GM13976 (cell line): Measurements from ENCODE around the gene HUNK.
"Not testable (repeated sequence)": the region's sequence is repeated elsewhere in the genome, so short reads cannot be mapped to it uniquely, and the experiment has no call there.

Experiments
- DNase-seq: peaks from one replicate; pipeline ENCODE4 v3.0.0; 2012; ENCODE audit warnings: low spot score
- in situ Hi-C: fragments of 300-500 bp; cut with MboI; formaldehyde crosslinking; loops from one replicate; pipeline ENCODE4 v1.12.0; 2022; ENCODE audit warnings: low sequenced_read_pairs, mixed read lengths, inconsistent platforms; ENCODE audit not compliant: unreplicated experiment
- TF ChIP-seq, protein P1 (sequence below): IDR thresholded peaks from 2 replicates; pipeline ENCODE4 v1.5.1; 2012; ENCODE audit warnings: borderline replicate concordance, mild to moderate bottlenecking; ENCODE audit not compliant: insufficient read depth; ENCODE audit errors: extremely low read depth, missing control alignments, control extremely low read depth

Gene HUNK

DNA sequence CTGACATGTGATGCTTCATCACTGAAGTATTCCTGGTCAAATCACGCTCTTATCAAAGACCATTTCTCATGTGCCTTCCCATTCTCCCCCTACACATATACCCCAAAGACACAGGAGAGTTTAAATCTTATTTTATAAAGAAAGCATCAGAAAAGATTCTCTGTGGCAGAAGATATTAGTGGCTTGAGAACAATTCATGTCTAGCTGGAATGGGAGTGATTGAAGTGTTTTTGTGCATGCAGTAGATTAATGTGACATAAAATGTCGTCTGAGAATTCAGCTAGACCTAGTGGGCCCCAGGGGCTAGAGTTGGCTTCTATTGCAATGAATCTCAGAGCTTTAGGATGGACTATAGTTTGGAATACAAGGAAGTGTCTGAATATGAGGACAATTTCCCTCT lies 163.9 kb downstream of the HUNK start:
- in situ Hi-C loops: no loop called here
- no peak for DNase-seq
- TF ChIP-seq, protein P1, sequence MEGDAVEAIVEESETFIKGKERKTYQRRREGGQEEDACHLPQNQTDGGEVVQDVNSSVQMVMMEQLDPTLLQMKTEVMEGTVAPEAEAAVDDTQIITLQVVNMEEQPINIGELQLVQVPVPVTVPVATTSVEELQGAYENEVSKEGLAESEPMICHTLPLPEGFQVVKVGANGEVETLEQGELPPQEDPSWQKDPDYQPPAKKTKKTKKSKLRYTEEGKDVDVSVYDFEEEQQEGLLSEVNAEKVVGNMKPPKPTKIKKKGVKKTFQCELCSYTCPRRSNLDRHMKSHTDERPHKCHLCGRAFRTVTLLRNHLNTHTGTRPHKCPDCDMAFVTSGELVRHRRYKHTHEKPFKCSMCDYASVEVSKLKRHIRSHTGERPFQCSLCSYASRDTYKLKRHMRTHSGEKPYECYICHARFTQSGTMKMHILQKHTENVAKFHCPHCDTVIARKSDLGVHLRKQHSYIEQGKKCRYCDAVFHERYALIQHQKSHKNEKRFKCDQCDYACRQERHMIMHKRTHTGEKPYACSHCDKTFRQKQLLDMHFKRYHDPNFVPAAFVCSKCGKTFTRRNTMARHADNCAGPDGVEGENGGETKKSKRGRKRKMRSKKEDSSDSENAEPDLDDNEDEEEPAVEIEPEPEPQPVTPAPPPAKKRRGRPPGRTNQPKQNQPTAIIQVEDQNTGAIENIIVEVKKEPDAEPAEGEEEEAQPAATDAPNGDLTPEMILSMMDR: no peak

DNA sequence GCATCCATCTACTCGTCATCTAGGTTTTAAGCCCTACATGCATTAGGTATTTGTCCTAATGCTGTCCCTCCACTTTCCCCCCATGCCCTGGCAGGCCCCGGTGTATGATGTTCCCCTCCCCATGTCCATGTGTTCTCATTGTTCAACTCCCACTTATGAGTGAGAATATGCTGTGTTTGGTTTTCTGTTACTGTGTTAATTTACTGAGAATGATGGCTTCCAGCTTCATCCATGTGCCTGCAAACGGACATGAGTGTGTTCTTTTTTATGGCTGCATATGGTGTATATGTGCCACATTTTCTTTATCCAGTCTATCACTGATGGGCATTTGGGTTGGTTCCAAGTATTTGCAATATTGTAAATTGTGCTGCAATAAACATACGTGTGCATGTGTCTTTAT lies 165.9 kb downstream of the HUNK start:
- in situ Hi-C loops, DNase-seq: not testable (repeated sequence)

DNA sequence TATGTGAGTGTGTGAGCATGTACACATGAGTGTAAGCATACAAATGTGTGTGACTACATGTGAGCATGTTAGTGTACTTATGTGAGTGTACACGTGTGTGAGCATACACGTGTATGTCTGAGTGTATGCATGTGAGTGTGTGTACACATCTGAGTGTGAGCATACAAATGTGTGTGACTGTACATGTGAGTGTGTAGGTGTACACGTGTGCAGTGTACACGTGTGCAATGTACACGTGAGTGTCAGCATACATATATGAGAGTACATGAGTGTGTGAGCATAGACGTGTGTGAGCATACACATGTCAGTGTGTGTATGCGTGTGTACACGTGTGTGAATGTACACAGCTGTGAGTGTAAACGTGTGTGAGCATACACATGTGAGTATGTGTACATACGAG lies 170.6 kb downstream of the HUNK start:
- in situ Hi-C loops: no loop called here
- no peak for DNase-seq
- TF ChIP-seq, protein P1: no peak

DNA sequence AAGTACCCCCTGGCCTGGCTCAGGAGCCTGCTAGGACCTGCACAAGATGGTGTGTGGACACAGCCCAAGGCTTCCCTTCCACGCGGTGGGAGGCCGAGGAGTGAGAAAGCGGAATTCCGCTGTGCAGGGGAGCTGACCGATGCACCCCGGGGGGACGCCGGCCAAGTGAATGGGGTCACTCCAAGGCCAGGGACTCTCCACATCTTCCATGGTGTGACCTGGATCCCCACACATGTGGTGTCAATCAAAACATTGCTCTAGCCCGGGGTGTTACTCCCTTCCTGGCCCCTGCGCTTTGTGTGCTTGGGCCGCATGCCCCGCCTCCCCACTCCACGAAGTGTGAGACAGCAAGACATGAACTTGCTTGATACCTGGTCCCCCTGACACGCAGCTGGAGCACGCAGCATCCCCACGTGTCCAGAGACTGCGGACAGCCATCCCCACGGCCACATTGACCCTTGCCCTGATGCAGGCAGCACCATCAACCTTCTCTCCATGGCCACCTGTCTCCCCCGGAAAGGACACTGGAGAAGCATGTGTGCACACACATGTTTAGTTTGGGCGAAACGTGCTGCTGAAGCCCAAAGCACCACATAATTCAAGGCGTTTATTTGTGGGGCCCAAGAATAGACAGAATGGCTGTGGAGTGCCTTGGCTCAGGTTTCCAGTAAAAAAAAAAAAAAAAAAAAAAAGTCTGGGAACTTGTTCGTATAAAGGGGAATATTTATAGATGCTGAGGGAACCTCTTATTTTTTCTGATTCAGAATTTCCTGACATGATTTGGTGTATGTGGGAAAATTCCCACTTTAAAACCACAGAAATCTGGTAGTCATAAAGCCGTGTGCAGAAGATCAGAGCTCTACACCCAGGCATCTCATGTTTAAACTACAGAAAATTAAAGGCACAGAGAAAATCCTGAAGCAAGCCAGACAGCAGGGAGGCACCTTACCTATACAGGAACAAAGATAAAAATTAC lies 171.7 kb downstream of the HUNK start:
- in situ Hi-C loops: no loop called here
- TF ChIP-seq, protein P1: no peak
- no peak for DNase-seq

DNA sequence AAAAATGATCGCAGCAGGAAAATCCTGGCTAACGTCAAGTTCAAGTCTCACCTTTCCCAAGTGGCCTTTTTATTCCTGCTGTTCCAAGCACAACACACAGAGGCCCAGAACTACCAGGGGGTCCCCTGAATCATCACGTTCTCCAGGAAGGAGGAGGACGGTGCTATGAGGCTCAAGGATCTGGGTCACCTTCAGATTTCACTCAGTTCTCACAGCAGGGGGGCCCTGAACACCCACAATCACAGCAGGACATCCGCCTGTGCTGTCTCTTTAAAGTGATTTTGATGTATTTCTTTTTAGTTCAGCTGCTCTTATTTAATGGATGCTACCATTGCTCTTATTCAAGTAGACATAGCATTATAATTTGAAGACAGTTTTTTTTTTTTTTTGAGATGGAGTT lies 173.4 kb downstream of the HUNK start:
- TF ChIP-seq, protein P1: no peak
- in situ Hi-C loops: no loop called here

DNA sequence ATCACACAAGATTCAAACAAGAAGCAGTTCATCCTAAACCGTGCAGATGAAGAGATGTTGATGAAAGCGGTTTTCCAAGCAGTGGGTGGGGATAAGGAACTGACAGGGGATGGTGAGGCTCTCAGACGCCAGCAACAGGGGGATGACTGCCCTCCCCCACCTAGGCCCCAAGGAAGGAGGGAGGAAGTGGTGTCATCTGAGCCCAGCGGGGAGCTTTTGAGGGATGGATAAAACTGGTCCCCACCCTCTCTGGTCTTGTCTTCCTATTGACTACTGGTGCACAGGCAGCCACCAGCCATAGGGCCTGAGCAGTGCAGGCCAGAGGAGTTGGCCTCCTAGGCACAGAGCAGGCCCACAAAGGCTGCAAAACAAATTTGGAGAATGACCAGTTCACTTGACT lies 175.5 kb downstream of the HUNK start:
- TF ChIP-seq, protein P1: no peak
- in situ Hi-C loops: no loop called here
- no peak for DNase-seq

More for the DNA sequence above, 173.4 kb downstream of the HUNK start:
- DNase-seq: no peak
